AG04450 (cell line): ENCODE measurements around the gene SCTR. TPM values are rescaled to one million over a fixed set of nuclear protein-coding genes. Genes with fewer than 3 reads are reported as not detected.
"Not testable (repeated sequence)": the region's sequence is repeated elsewhere in the genome, so short reads cannot be mapped to it uniquely, and the experiment has no call there.

Experiments used
- CTCF ChIA-PET: fragments of 300-600, 350-600 bp; formaldehyde crosslinking; extraction: SDS; loops from one replicate; lab custom pipeline; 2022; ENCODE audit warnings: antibody characterized with exemption, inconsistent platforms; lab: Charles Lee
- POLR2A ChIA-PET: fragments of 350-600 bp; formaldehyde crosslinking; extraction: SDS; loops from one replicate; lab custom pipeline; 2021; ENCODE audit warnings: antibody characterized with exemption, inconsistent platforms; lab: Yijun Ruan, JAX
- DNase-seq: peaks from one replicate; pipeline ENCODE4 v3.0.0-alpha.2; 2011; ENCODE audit warnings: low read depth, low spot score
- H3K27ac ChIP-seq: one replicate; pipeline ENCODE4 v1.5.1; 2012; ENCODE audit warnings: low read depth, low read length, control low read depth
- H3K27me3 ChIP-seq: one replicate; pipeline ENCODE4 v1.6.0; 2012; ENCODE audit warnings: low read length; ENCODE audit not compliant: control insufficient read depth, insufficient read depth
- H3K4me3 ChIP-seq: 2 replicates; pipeline ENCODE4 v1.5.1; 2011; ENCODE audit warnings: mild to moderate bottlenecking, low read depth, low read length, control low read depth
- H3K9me3 ChIP-seq: 2 replicates; pipeline ENCODE4 v1.5.1; 2012; ENCODE audit warnings: low read length; ENCODE audit not compliant: control insufficient read depth, insufficient read depth
- CTCF ChIP-seq: IDR thresholded peaks from 2 replicates; pipeline ENCODE4 v1.5.1; 2011; ENCODE audit warnings: low read depth, low read length, control low read depth, inconsistent platforms
- polyA plus RNA-seq: library from polyadenylated mRNA; depleted of rRNA; stranded (reverse); fragments of >200 nt; gene quantifications from 2 replicates; pipeline ENCODE4 v1.2.3, GENCODE V29; 2011

SCTR gene
- polyA plus RNA-seq, 1 experiment = not detected

- no peak overlapping the region for H3K4me3 ChIP-seq
- CTCF ChIA-PET = interaction anchor here (1.4 to 2.7 kb wide), 2 partner anchors 67 to 249 kb away, joined by 3 to 41 read pairs; no protein-coding TSS in a partner anchor
Observed at GRCh38 chr2:119409506-119409905, 114.8 kb downstream of the SCTR start.

DNA sequence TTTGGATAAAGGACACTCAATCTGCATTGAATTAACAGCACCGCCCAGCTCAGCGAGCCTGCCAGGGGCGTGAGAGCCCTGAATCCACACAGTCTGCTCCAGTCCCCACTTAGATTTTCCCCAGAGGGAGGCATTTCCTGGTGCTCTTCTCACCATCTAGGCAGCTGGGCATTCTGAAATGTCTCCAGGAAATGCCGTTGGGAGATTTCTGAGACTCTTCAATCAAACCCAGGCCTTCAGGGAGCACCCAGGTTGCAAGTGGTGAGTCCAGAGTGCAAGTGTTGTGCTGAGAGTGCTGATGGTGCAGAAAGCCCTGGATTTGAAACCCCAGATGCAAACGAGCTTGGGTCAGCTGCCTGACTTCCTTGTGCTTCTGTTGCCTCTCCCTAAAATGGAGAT is 116.1 kb downstream of the SCTR start:
- no peak for TF ChIP-seq CTCF
- DNase-seq = no peak
- Histone ChIP-seq H3K4me3 (no peak overlapping the region), H3K27me3 (peaks cover 7% of the 10 kb centered on the region), H3K27ac (no peak overlapping the region), H3K9me3 (no peaks in the 10 kb centered on the region)
- CTCF ChIA-PET = interaction anchor here (0.7 to 2.7 kb wide), 3 partner anchors 69 to 175 kb away, joined by 3 to 41 read pairs (median 4); no protein-coding TSS in a partner anchor
- POLR2A ChIA-PET = no interaction called here

More at GRCh38 chr2:119409506-119409905, 114.8 kb downstream of the SCTR start:
- POLR2A ChIA-PET = interaction anchor here (0.7 kb wide), 1 partner anchor 9 kb away, joined by 3 read pairs; no protein-coding TSS in a partner anchor
- no peak for TF ChIP-seq CTCF
- DNase-seq = no peak
- Histone ChIP-seq H3K27ac (no peak overlapping the region), H3K27me3 (peaks cover 7% of the 10 kb centered on the region), H3K9me3 (no peaks in the 10 kb centered on the region)

DNA sequence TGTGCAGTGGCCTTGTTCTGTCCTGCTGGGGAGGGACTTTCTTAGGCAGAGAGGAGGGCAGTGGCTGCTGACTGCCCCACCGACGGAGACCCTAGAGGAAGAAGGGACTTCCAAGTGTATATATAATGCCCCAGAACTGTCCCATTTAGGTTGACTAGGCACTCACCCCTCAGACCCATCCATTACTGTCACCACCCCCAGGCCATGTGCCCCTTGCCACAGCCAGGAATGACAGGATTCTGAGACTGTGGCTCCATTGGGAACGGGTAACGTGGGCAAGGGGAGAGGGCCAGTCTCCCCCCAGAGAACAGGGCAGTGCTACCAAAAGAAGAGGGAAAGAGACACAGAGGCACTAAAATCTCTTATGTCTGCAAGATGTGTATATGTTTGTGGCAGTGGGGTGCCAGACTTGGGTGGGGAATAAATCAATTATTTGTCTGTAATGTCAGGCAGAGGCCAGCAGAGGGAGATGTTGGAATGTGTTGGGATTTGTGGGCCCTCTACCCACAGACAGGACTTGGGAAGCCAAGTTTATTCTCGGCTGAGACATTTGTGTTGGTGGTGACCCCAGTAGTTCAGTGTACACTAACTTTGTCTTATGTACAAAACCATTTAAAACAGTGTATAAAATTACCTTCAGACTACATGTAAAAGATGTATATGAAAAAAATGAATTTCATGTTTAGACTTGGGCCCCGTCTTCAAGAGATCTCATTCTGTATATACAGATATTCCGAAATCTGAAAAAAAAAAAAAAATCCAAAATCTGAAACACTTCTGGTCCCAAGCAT is 116.7 kb downstream of the SCTR start:
- Histone ChIP-seq H3K4me3 (no peak overlapping the region), H3K27ac (no peak overlapping the region), H3K27me3 (peaks cover 2% of the 10 kb centered on the region), H3K9me3 (no peaks in the 10 kb centered on the region)
- peak; percentile 43 for DNase-seq
- TF ChIP-seq CTCF = peak; percentile 84
- POLR2A ChIA-PET = no interaction called here
- CTCF ChIA-PET = interaction anchor here (0.7 to 3.7 kb wide), 4 partner anchors 68 to 189 kb away, joined by 4 to 41 read pairs (median 20); no protein-coding TSS in a partner anchor

GRCh38 chr2:119405151-119405550 is 119.1 kb downstream of the SCTR start:
- Histone ChIP-seq H3K27ac (no peak overlapping the region), H3K27me3 (peaks cover 2% of the 10 kb centered on the region), H3K9me3 (no peaks in the 10 kb centered on the region), H3K4me3 (no peak overlapping the region)
- no peak for TF ChIP-seq CTCF
- POLR2A ChIA-PET = no interaction called here
- CTCF ChIA-PET = interaction anchor here (1.0 to 3.7 kb wide), 3 partner anchors 16 to 236 kb away, joined by 3 to 35 read pairs (median 4); no protein-coding TSS in a partner anchor
- no peak for DNase-seq

- H3K9me3 ChIP-seq, POLR2A ChIA-PET, H3K4me3 ChIP-seq, H3K27me3 ChIP-seq, DNase-seq, H3K27ac ChIP-seq: not testable (repeated sequence)
- CTCF ChIA-PET = interaction anchor here (1.5 to 3.7 kb wide), 2 partner anchors 72 to 73 kb away, joined by 4 to 35 read pairs; no protein-coding TSS in a partner anchor
Observed at GRCh38 chr2:119403618-119404017, 120.7 kb downstream of the SCTR start.
